Measurements from ENCODE around the gene SLC28A1. TPM values are rescaled to one million over a fixed set of nuclear protein-coding genes. Genes with fewer than 3 reads are reported as not detected.

The SLC28A1 gene
- total RNA-seq, 1 experiment from 2014 or later, result 0.17 TPM

GRCh38 chr15:84992157-84992944, 107.9 kb downstream of the SLC28A1 start:
- no peaks in the 10 kb centered on the region for H3K27me3 Mint-ChIP-seq (ENCODE audit: unreplicated experiment)
- CTCF ChIA-PET, result interaction anchor here (0.8 to 1.6 kb wide), 6 partner anchors 11 to 147 kb away, joined by 3 to 7 read pairs (median 6); partner anchors contain the start of gene PDE8A
- BruUV-seq (replicated peaks), result no TSS peak
- peak overlapping the region; percentile 37 for H3K27ac Mint-ChIP-seq (ENCODE audit: unreplicated experiment)
- intact Hi-C loops (cut with micrococcal nuclease; ENCODE audit: unreplicated experiment), result loop anchor here (2.0 kb wide), 1 partner anchor 36 kb away; no protein-coding TSS in a partner anchor
- no peak for TF ChIP-seq CTCF (IDR thresholded peaks at IDR 0.05; ENCODE audit: unreplicated experiment)
- peak overlapping the region; percentile 9 for H3K4me3 Mint-ChIP-seq (ENCODE audit: low read depth, unreplicated experiment)
- no peaks in the 10 kb centered on the region for H3K9me3 Mint-ChIP-seq (ENCODE audit: low read depth, unreplicated experiment)
- H3K4me1 Mint-ChIP-seq (ENCODE audit: low read depth, unreplicated experiment), result peaks cover 52% of the 10 kb centered on the region
- peak; percentile 65 for DNase-seq
- peaks cover 7% of the 10 kb centered on the region for H3K36me3 Mint-ChIP-seq (ENCODE audit: insufficient read depth, unreplicated experiment)

Other genes with a start within 250 kb of the SLC28A1 start
- gene WDR73, start 230.4 kb upstream of the SLC28A1 start, total RNA-seq (2022), result 53.1 and 53.3 TPM in 2 replicates
- 10.9 and 16.6 TPM in 2 replicates for gene NMB, start 226.5 kb upstream of the SLC28A1 start, total RNA-seq (2022)
- 214 and 243 TPM in 2 replicates for gene SEC11A, start 168.5 kb upstream of the SLC28A1 start, total RNA-seq (2022)
- 49.5 and 49.6 TPM in 2 replicates for gene ZNF592, start 136.1 kb upstream of the SLC28A1 start, total RNA-seq (2022)
- gene ALPK3, start 67.3 kb upstream of the SLC28A1 start, total RNA-seq (2022), result 4.6 TPM in 2 replicates
- gene PDE8A, start 97.2 kb downstream of the SLC28A1 start, total RNA-seq (2022), result 65.9 and 66.5 TPM in 2 replicates

Measured in Calu3 (cell line).